DOHH2 (cell line): Measurements from ENCODE around the gene COG2.

Source experiments
- H3F3A ChIP-seq: fragments of 200-600 bp; sonication (generic), shearing (Covaris generic); 2 replicates; pipeline ENCODE4 v1.6.0; 2016; ENCODE audit warnings: antibody characterized with exemption, mild to moderate bottlenecking; ENCODE audit not compliant: control insufficient read depth, insufficient read depth
- H3K27ac ChIP-seq: fragments of 200-600 bp; sonication (generic); 2 replicates; pipeline ENCODE4 v1.5.1; 2014; ENCODE audit warnings: low read depth, mild to moderate bottlenecking, low read length, moderate library complexity
- H3K27me3 ChIP-seq: fragments of 200-600 bp; sonication (generic); 2 replicates; pipeline ENCODE4 v1.6.1; 2014; ENCODE audit warnings: mild to moderate bottlenecking, low read length, mixed read lengths; ENCODE audit not compliant: control insufficient read depth
- H3K36me3 ChIP-seq: fragments of 200-600 bp; sonication (generic); 2 replicates; pipeline ENCODE4 v1.6.1; 2014; ENCODE audit warnings: mild to moderate bottlenecking, low read length, moderate library complexity, mixed read lengths; ENCODE audit not compliant: control insufficient read depth
- H3K4me1 ChIP-seq: fragments of 200-600 bp; sonication (generic); 2 replicates; pipeline ENCODE4 v1.6.1; 2014; ENCODE audit warnings: mild to moderate bottlenecking, low read length, mixed read lengths; ENCODE audit not compliant: control insufficient read depth
- H3K4me2 ChIP-seq: fragments of 200-600 bp; sonication (generic); 2 replicates; pipeline ENCODE4 v1.6.0; 2014; ENCODE audit warnings: mild to moderate bottlenecking, low read length, moderate library complexity
- H3K4me3 ChIP-seq: fragments of 200-600 bp; sonication (generic); 2 replicates; pipeline ENCODE4 v1.5.1; 2014; ENCODE audit warnings: mild to moderate bottlenecking, low read length, mixed read lengths
- H3K79me2 ChIP-seq: fragments of 200-600 bp; sonication (generic); 2 replicates; pipeline ENCODE4 v1.6.1; 2014; ENCODE audit warnings: mild to moderate bottlenecking, low read length, mixed read lengths; ENCODE audit not compliant: control insufficient read depth
- H3K9me2 ChIP-seq: fragments of 200-600 bp; sonication (generic); replicated peaks from 2 replicates; pipeline ENCODE4 v1.6.1; 2014; ENCODE audit warnings: mild to moderate bottlenecking, low read length, mixed read lengths; ENCODE audit not compliant: control insufficient read depth
- H3K9me3 ChIP-seq: fragments of 200-600 bp; sonication (generic); 2 replicates; pipeline ENCODE4 v1.6.1; 2014; ENCODE audit warnings: antibody characterized with exemption, low read length, mixed read lengths; ENCODE audit not compliant: control insufficient read depth, insufficient read depth
- H4K20me1 ChIP-seq: fragments of 200-600 bp; sonication (generic); 2 replicates; pipeline ENCODE4 v1.6.0; 2014; ENCODE audit warnings: low read depth, mild to moderate bottlenecking, antibody characterized with exemption, low read length, moderate library complexity; ENCODE audit not compliant: control insufficient read depth, insufficient read depth
- CTCF ChIP-seq: fragments of 200-600 bp; sonication (generic); IDR thresholded peaks from one replicate; pipeline ENCODE4 v1.5.1; 2014; ENCODE audit warnings: antibody characterized with exemption, mild to moderate bottlenecking, low read depth, low read length; ENCODE audit not compliant: poor library complexity, severe bottlenecking
- EZH2phosphoT487 ChIP-seq: fragments of 200-600 bp; sonication (generic); IDR thresholded peaks from 2 replicates; pipeline ENCODE4 v1.6.1; 2017; ENCODE audit warnings: borderline replicate concordance, mild to moderate bottlenecking, antibody characterized with exemption, low read length, moderate library complexity, mixed read lengths

COG2 gene

GRCh38 chr1:230684998-230685397 is 42.7 kb downstream of the COG2 start:
- Histone ChIP-seq H3K36me3 (peaks cover 84% of the 10 kb centered on the region), H4K20me1 (no peaks in the 10 kb centered on the region), H3F3A (no peaks in the 10 kb centered on the region), H3K27me3 (no peaks in the 10 kb centered on the region), H3K4me3 (no peak overlapping the region), H3K9me2 (no peaks in the 10 kb centered on the region), H3K27ac (no peak overlapping the region), H3K4me1 (no peaks in the 10 kb centered on the region), H3K79me2 (no peaks in the 10 kb centered on the region), H3K4me2 (no peak overlapping the region), H3K9me3 (no peaks in the 10 kb centered on the region)
- no peak for TF ChIP-seq CTCF
- TF ChIP-seq EZH2phosphoT487: no peak

GRCh38 chr1:230686747-230687146 is 44.5 kb downstream of the COG2 start:
- no peaks in the 10 kb centered on the region for H3K9me2 ChIP-seq

GRCh38 chr1:230690101-230690500 is 47.8 kb downstream of the COG2 start:
- Histone ChIP-seq H3K27me3 (no peaks in the 10 kb centered on the region), H3K36me3 (peaks cover 80% of the 10 kb centered on the region), H3K27ac (no peak overlapping the region), H3K4me2 (no peak overlapping the region), H3K9me2 (no peaks in the 10 kb centered on the region), H4K20me1 (no peaks in the 10 kb centered on the region), H3F3A (no peaks in the 10 kb centered on the region), H3K79me2 (no peaks in the 10 kb centered on the region), H3K4me3 (no peak overlapping the region), H3K9me3 (no peaks in the 10 kb centered on the region), H3K4me1 (no peaks in the 10 kb centered on the region)
- TF ChIP-seq EZH2phosphoT487: no peak
- TF ChIP-seq CTCF: no peak

More at GRCh38 chr1:230686747-230687146, 44.5 kb downstream of the COG2 start:
- H3K27ac ChIP-seq: no peak overlapping the region
- H3K4me2 ChIP-seq: no peak overlapping the region
- H3K36me3 ChIP-seq: peaks cover 87% of the 10 kb centered on the region
- H4K20me1 ChIP-seq: no peaks in the 10 kb centered on the region
- H3F3A ChIP-seq: no peaks in the 10 kb centered on the region
- H3K27me3 ChIP-seq: no peaks in the 10 kb centered on the region
- H3K4me3 ChIP-seq: no peak overlapping the region
- no peaks in the 10 kb centered on the region for H3K4me1 ChIP-seq
- no peaks in the 10 kb centered on the region for H3K9me3 ChIP-seq
- no peak for TF ChIP-seq CTCF
- TF ChIP-seq EZH2phosphoT487: no peak
- no peaks in the 10 kb centered on the region for H3K79me2 ChIP-seq

- Histone ChIP-seq H3K36me3 (peaks cover 70% of the 10 kb centered on the region), H3K9me2 (no peaks in the 10 kb centered on the region), H3K9me3 (no peaks in the 10 kb centered on the region), H3K27me3 (no peaks in the 10 kb centered on the region), H3F3A (no peaks in the 10 kb centered on the region), H3K4me3 (no peak overlapping the region), H3K4me2 (no peak overlapping the region), H3K4me1 (no peaks in the 10 kb centered on the region), H3K27ac (no peak overlapping the region), H4K20me1 (no peaks in the 10 kb centered on the region), H3K79me2 (no peaks in the 10 kb centered on the region)
- TF ChIP-seq EZH2phosphoT487: no peak
- no peak for TF ChIP-seq CTCF
These were observed 49.3 kb downstream of the COG2 start for GRCh38 chr1:230691615-230692014.
